ENCODE data around the gene STMN3.

Gene STMN3

DNA sequence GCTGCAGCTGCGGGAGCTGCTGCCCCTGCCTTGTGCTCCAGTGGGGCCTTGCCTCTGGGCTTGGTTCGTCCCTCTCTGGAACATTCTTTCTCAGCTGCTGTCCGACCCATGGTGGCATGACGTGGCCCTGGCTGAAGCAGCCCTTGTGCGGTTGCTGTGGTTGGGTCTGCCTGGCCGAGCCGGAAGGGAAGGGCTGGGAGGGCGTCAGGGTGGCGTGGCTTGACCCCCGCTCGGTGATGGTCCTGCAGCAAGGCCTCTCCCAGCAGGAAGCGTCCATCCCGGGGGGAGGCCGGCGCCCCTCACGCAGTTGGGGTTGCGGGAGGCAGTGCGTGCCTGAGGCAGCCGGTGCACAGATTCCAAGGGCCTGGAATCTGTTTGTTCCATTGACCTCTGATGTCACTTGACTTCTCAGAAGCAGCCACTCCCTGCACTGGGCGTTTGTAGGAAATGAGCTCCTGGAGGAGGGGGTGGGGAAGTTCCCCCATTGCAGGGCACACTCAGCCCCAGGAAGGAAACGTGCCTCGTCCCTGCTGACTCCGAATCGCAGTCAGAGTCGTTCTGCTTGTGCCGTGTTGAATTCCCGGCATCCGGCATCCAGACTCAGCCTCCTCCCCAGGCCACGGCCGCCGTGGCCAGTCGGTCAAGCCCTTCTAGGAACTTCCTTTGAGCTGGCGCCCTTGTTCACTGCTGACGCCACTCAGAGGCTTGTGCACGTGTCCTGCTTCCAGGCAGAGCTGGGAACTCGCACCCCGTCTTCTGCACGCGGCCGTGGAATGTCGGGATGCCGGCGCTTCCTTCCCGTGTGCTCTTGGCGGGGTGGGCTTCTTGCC, 33.5 kb upstream of the STMN3 start:
- no peak overlapping the region for H3K4me2 ChIP-seq
- no peaks in the 10 kb centered on the region for H3K79me2 ChIP-seq (ENCODE audit: insufficient read depth, low read depth)
- TF ChIP-seq, protein P1, sequence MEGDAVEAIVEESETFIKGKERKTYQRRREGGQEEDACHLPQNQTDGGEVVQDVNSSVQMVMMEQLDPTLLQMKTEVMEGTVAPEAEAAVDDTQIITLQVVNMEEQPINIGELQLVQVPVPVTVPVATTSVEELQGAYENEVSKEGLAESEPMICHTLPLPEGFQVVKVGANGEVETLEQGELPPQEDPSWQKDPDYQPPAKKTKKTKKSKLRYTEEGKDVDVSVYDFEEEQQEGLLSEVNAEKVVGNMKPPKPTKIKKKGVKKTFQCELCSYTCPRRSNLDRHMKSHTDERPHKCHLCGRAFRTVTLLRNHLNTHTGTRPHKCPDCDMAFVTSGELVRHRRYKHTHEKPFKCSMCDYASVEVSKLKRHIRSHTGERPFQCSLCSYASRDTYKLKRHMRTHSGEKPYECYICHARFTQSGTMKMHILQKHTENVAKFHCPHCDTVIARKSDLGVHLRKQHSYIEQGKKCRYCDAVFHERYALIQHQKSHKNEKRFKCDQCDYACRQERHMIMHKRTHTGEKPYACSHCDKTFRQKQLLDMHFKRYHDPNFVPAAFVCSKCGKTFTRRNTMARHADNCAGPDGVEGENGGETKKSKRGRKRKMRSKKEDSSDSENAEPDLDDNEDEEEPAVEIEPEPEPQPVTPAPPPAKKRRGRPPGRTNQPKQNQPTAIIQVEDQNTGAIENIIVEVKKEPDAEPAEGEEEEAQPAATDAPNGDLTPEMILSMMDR (conservative IDR thresholded peaks at IDR 0.05; ENCODE audit: low read depth, low read length): no peak
- H3K4me3 ChIP-seq (IDR thresholded peaks at IDR 0.05; ENCODE audit: insufficient read depth, low read depth, low read length): no peak overlapping the region
- no peak overlapping the region for H2AFZ ChIP-seq (ENCODE audit: low read depth)
- no peak overlapping the region for H3K27ac ChIP-seq
- H3K9ac ChIP-seq: no peak overlapping the region
- H4K20me1 ChIP-seq (ENCODE audit: insufficient read depth): no peaks in the 10 kb centered on the region
- H3K36me3 ChIP-seq (ENCODE audit: insufficient read depth): no peaks in the 10 kb centered on the region
- no peaks in the 10 kb centered on the region for H3K4me1 ChIP-seq (ENCODE audit: low read depth, poor library complexity, severe bottlenecking)
- no peaks in the 10 kb centered on the region for H3K27me3 ChIP-seq (ENCODE audit: insufficient read depth, low read depth)

DNA sequence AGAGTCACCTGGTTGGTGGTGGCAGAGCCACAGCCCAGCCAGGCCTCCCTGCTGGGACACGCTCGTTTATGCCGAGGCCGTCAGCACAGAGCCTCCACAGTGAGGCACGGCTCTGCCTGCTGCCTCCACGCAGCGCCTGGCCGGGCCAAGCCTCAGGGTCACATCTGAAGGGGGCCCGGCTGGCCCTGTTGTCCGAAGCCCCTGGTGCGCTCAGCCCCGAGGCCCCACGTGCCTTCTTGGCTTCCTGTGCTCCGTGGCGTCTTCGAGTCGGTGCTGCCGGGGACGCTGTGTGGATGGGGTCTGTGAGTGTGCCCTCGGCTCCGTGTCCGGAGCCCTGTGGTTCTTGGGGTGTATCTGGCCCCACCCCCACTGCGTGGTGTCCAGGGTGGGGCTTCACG, 32.9 kb upstream of the STMN3 start:
- H3K27me3 ChIP-seq (ENCODE audit: insufficient read depth, low read depth): no peaks in the 10 kb centered on the region
- no peak overlapping the region for H2AFZ ChIP-seq (ENCODE audit: low read depth)
- TF ChIP-seq, protein P1 (conservative IDR thresholded peaks at IDR 0.05; ENCODE audit: low read depth, low read length): no peak
- no peak overlapping the region for H3K27ac ChIP-seq
- no peaks in the 10 kb centered on the region for H3K79me2 ChIP-seq (ENCODE audit: insufficient read depth, low read depth)
- no peaks in the 10 kb centered on the region for H3K36me3 ChIP-seq (ENCODE audit: insufficient read depth)
- no peaks in the 10 kb centered on the region for H3K4me1 ChIP-seq (ENCODE audit: low read depth, poor library complexity, severe bottlenecking)
- H3K9ac ChIP-seq: no peak overlapping the region
- no peak overlapping the region for H3K4me2 ChIP-seq
- no peaks in the 10 kb centered on the region for H4K20me1 ChIP-seq (ENCODE audit: insufficient read depth)
- H3K4me3 ChIP-seq (IDR thresholded peaks at IDR 0.05; ENCODE audit: insufficient read depth, low read depth, low read length): no peak overlapping the region

DNA sequence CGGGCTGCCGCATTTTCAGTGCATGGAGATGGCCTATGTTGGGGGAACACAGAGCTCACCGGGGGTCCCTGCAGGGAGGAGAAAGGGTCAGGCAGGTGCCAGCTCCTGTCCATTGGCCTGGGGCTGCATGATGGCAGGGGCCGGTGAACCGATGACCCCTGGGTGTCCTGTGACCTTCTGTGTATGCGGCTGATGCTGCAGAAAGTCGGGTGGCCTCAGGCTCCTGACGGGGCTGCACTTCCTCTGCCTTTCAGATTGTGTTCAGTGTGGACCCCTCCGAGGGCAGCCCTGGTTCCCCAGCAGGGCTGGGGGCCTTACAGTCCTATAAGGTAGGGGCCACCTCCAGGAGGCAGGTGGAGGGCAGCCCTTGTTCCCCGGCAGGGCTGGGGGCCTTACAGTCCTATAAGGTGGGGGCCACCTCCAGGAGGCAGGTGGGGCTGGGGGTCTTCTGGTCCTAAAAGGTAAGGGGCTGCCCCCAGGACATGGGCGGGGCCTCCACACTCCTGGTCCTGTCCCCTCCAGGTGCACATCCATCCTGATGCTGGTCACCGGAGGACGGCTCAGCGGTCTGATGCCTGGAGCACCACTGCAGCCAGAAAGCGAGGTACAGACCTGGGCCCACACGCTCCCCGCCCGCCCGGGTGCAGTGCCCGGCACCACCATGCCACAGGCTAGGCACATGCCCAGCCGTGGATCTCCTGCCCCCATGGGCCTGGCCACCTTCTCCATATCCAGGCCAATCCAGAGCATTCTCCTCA, 32.2 kb upstream of the STMN3 start:
- H2AFZ ChIP-seq (ENCODE audit: low read depth): no peak overlapping the region
- no peaks in the 10 kb centered on the region for H3K4me1 ChIP-seq (ENCODE audit: low read depth, poor library complexity, severe bottlenecking)
- H4K20me1 ChIP-seq (ENCODE audit: insufficient read depth): no peaks in the 10 kb centered on the region
- TF ChIP-seq, protein P1 (conservative IDR thresholded peaks at IDR 0.05; ENCODE audit: low read depth, low read length): no peak
- no peak overlapping the region for H3K4me3 ChIP-seq (IDR thresholded peaks at IDR 0.05; ENCODE audit: insufficient read depth, low read depth, low read length)
- H3K27me3 ChIP-seq (ENCODE audit: insufficient read depth, low read depth): no peaks in the 10 kb centered on the region
- H3K4me2 ChIP-seq: no peak overlapping the region
- no peak overlapping the region for H3K9ac ChIP-seq
- no peak overlapping the region for H3K27ac ChIP-seq
- H3K79me2 ChIP-seq (ENCODE audit: insufficient read depth, low read depth): no peaks in the 10 kb centered on the region
- H3K36me3 ChIP-seq (ENCODE audit: insufficient read depth): no peaks in the 10 kb centered on the region

DNA sequence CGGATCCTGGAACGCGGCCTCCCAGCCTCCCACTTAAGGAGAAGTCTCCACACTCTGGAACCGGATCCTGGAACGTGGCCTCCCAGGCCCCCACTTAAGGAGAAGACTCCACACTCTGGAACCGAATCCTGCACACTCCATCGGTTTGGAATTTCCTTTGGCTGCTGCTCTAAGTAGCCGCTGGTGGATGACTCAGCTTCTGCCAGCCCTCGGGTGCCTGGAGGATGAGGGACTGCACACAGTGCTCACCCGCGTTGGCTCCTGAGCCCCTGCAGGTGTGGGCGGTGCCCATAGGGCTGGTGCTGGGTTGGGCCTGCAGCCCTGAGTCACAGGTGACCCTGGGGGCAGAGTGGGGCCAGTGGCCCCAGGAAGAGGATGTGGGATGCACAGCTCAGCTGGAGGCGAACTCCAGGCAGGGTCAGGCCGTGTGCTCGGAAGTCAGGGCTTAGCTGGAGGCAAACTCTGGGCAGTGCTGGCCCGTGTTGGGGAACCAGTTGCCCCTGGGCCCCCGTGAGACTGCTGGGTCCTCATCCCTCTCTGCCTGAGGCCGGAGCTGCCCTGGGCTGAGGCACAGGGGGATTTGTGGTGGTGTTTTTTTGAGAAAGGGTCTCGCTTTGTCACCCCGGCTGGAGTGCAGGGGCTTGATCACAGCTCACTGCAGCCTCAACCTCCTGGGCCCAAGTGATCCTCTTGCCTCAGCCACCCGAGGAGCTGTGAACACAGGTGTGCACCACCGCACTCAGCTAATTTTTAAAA, 29.3 kb upstream of the STMN3 start:
- TF ChIP-seq, protein P1 (conservative IDR thresholded peaks at IDR 0.05; ENCODE audit: low read depth, low read length): no peak
- Histone ChIP-seq H3K27me3 (ENCODE audit: insufficient read depth, low read depth) (no peaks in the 10 kb centered on the region), H3K4me1 (ENCODE audit: low read depth, poor library complexity, severe bottlenecking) (no peaks in the 10 kb centered on the region), H3K79me2 (ENCODE audit: insufficient read depth, low read depth) (no peaks in the 10 kb centered on the region), H4K20me1 (ENCODE audit: insufficient read depth) (no peaks in the 10 kb centered on the region), H3K4me3 (IDR thresholded peaks at IDR 0.05; ENCODE audit: insufficient read depth, low read depth, low read length) (no peak overlapping the region), H3K36me3 (ENCODE audit: insufficient read depth) (no peaks in the 10 kb centered on the region), H2AFZ (ENCODE audit: low read depth) (no peak overlapping the region), H3K27ac (no peak overlapping the region), H3K9ac (no peak overlapping the region), H3K4me2 (no peak overlapping the region)
